H4 (cell line): Measurements from ENCODE around the gene MCAM. TPM values are rescaled to one million over a fixed set of nuclear protein-coding genes. Genes with fewer than 3 reads are reported as not detected.

ENCODE experiments used
- DNase-seq: peaks from one replicate; pipeline ENCODE4 v3.0.0-alpha.2; 2015; ENCODE audit warnings: low spot score
- total RNA-seq: library from RNA; depleted of rRNA; stranded (reverse); fragments of >200 nt; shearing (Covaris generic); gene quantifications from 2 replicates; pipeline ENCODE4 v1.2.3, GENCODE V29; 2014; rRNA removed

The MCAM gene
- total RNA-seq, 1 experiment from 2014 or later: 66.0 TPM

DNA sequence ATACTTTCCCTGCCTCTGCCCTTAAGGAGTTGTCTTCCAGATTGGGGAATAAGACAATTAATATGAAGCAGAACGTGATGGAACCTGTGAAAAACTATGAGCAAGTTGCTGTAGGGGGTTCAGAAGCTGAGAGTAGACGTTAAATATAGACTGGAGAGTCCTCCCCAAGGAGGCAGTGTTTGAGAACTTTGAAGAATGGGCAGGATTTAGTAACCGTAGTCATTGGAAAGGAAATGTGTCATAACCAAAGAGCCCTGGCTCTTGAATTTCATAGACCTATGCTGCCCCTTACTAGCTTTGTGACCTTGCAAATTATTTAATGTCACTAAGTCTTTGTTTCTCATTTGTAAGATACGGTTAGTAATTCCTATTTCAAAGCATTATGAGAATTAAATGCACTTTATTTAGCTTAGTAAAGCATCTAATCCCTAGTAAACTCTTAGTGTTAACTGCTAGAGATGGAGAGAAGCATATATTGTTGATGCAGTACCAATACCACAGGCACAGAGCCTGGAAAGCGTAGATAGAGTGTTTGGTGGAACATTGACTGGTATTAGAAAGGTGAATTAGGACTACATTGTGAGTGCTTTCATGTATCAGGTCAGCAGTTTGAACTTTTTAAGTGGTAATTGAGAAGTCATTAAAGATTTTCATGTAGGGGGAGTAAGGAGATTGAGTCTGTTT is 54.1 kb downstream of the MCAM start:
- no peak for DNase-seq

DNA sequence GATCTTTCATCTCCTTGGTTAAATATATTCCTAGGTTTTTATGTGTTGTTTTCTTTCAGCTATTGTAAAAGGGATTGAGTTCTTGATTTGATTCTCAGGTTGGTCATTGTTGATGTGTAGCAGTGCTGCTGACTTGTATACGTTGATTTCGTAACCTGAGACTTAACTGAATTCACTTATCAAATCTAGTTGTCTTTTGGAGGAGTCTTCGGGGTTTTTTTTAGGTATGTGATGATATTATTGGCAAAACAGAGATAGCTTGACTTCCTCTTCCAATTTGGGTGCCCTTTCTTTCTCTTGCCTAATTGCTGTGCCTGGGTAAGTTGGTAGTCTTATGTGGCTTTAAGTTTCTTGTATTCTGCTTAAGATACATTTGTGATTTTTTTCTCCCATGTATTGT is 57.9 kb downstream of the MCAM start:
- no peak for DNase-seq

Other genes starting within 250 kb of the MCAM start
- gene VPS11, start 249.3 kb downstream of the MCAM start, total RNA-seq: 13.8 and 19.2 TPM in 2 replicates
- 6.2 and 16.4 TPM in 2 replicates for gene HMBS, start 232.2 kb downstream of the MCAM start, total RNA-seq
- gene DPAGT1, start 215.3 kb downstream of the MCAM start, total RNA-seq: 25.0 and 43.7 TPM in 2 replicates
- gene C2CD2L, start 209.8 kb downstream of the MCAM start, total RNA-seq: 2.3 and 5.1 TPM in 2 replicates
- gene HINFP, start 195.6 kb downstream of the MCAM start, total RNA-seq: 6.1 and 7.2 TPM in 2 replicates
- gene ABCG4, start 168.1 kb downstream of the MCAM start, total RNA-seq: 0.25 TPM in 1 of 2 replicates, not detected in the other
- gene NLRX1, start 148.4 kb downstream of the MCAM start, total RNA-seq: 14.3 and 14.7 TPM in 2 replicates
- not detected in 2 replicates for gene NHERF4, start 131.7 kb downstream of the MCAM start, total RNA-seq
- gene CBL, start 110.8 kb downstream of the MCAM start, total RNA-seq: 7.3 and 11.0 TPM in 2 replicates
- 4.1 and 6.8 TPM in 2 replicates for gene RNF26, start 17.4 kb upstream of the MCAM start, total RNA-seq
- not detected in 2 replicates for gene C1QTNF5, start 23.8 kb upstream of the MCAM start, total RNA-seq
- gene MFRP, start 29.6 kb upstream of the MCAM start, total RNA-seq: not detected in 2 replicates
- 0.21 and 0.29 TPM in 2 replicates for gene USP2, start 64.6 kb upstream of the MCAM start, total RNA-seq
- 191 and 193 TPM in 2 replicates for gene THY1, start 106.0 kb upstream of the MCAM start, total RNA-seq